DOHH2 (cell line): ENCODE results near the gene SCAPER.

Experiments used
- EZH2phosphoT487 ChIP-seq: fragments of 200-600 bp; sonication (generic); IDR thresholded peaks from 2 replicates; pipeline ENCODE4 v1.6.1; 2017; ENCODE audit warnings: borderline replicate concordance, mild to moderate bottlenecking, antibody characterized with exemption, low read length, moderate library complexity, mixed read lengths
- TF ChIP-seq, protein P1 (sequence below): fragments of 200-600 bp; sonication (generic); IDR thresholded peaks from one replicate; pipeline ENCODE4 v1.5.1; 2014; ENCODE audit warnings: antibody characterized with exemption, mild to moderate bottlenecking, low read depth, low read length; ENCODE audit not compliant: poor library complexity, severe bottlenecking

DNA sequence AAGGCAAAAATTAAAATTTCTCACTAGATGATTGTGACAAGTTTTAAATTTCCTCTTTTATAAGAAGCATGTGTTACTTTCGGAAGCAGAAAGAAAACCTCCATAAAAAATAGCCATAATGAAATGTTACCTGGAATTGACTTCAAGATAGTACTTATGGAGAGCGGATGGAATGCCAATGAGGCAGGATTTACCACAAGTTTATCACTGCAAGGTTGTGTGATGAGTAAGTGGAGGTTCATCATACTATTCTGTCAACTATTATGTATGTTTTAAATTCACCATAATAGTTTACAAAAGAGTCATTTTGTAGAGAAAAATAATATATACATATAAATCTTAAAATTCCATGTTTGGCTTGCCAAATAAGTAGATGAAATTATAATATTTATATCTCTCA is 230.3 kb downstream of the SCAPER start:
- TF ChIP-seq, protein P1, sequence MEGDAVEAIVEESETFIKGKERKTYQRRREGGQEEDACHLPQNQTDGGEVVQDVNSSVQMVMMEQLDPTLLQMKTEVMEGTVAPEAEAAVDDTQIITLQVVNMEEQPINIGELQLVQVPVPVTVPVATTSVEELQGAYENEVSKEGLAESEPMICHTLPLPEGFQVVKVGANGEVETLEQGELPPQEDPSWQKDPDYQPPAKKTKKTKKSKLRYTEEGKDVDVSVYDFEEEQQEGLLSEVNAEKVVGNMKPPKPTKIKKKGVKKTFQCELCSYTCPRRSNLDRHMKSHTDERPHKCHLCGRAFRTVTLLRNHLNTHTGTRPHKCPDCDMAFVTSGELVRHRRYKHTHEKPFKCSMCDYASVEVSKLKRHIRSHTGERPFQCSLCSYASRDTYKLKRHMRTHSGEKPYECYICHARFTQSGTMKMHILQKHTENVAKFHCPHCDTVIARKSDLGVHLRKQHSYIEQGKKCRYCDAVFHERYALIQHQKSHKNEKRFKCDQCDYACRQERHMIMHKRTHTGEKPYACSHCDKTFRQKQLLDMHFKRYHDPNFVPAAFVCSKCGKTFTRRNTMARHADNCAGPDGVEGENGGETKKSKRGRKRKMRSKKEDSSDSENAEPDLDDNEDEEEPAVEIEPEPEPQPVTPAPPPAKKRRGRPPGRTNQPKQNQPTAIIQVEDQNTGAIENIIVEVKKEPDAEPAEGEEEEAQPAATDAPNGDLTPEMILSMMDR = no peak
- no peak for TF ChIP-seq EZH2phosphoT487
